GM18909 (cell line): Measurements from ENCODE around the gene ST13.
"Not testable (repeated sequence)": the region's sequence is repeated elsewhere in the genome, so short reads cannot be mapped to it uniquely, and the experiment has no call there.

Experiments
- ATAC-seq: cut with Tn5 transposase; IDR thresholded peaks from one replicate; pipeline ENCODE4 v1.9.1; 2021; ENCODE audit warnings: mild to moderate bottlenecking; ENCODE audit not compliant: unreplicated experiment, poor library complexity

Gene ST13

GRCh38 chr22:40845816-40846215, 10.6 kb downstream of the ST13 start:
- ATAC-seq, result not testable (repeated sequence)

GRCh38 chr22:40844951-40845350, 11.5 kb downstream of the ST13 start:
- no peak for ATAC-seq

- ATAC-seq, result no peak
Observed at GRCh38 chr22:40838486-40838885, 18.0 kb downstream of the ST13 start.

GRCh38 chr22:40834619-40835018, 21.8 kb downstream of the ST13 start:
- ATAC-seq, result no peak

GRCh38 chr22:40829131-40829530, 27.3 kb downstream of the ST13 start:
- ATAC-seq, result no peak

GRCh38 chr22:40826984-40827741, 29.3 kb downstream of the ST13 start:
- no peak for ATAC-seq

GRCh38 chr22:40826292-40826691, 30.1 kb downstream of the ST13 start:
- ATAC-seq, result not testable (repeated sequence)

- no peak for ATAC-seq
Observed at GRCh38 chr22:40823426-40823825, 33.0 kb downstream of the ST13 start.

- ATAC-seq, result no peak
Observed at GRCh38 chr22:40819599-40820140, 36.8 kb downstream of the ST13 start.

GRCh38 chr22:40818747-40819598, 37.5 kb downstream of the ST13 start, which contains the start of gene SLC25A17:
Gene SLC25A17, minus strand, starts transcription at chr22:40819346. Its CDS starts 98 bp downstream, at chr22:40819248.
- peak; percentile 69 for ATAC-seq

- peak; percentile 7 for ATAC-seq
Observed at GRCh38 chr22:40818192-40818746, 38.2 kb downstream of the ST13 start.

- ATAC-seq, result no peak
Observed at GRCh38 chr22:40817737-40818136, 38.7 kb downstream of the ST13 start.

GRCh38 chr22:40813912-40814315, 42.5 kb downstream of the ST13 start:
- ATAC-seq, result no peak

- no peak for ATAC-seq
Observed at GRCh38 chr22:40808018-40808841, 48.2 kb downstream of the ST13 start.

GRCh38 chr22:40806711-40807110, 49.7 kb downstream of the ST13 start:
- no peak for ATAC-seq

GRCh38 chr22:40805699-40806203, 50.7 kb downstream of the ST13 start:
- no peak for ATAC-seq

GRCh38 chr22:40805239-40805638, 51.2 kb downstream of the ST13 start:
- ATAC-seq, result no peak

- no peak for ATAC-seq
Observed at GRCh38 chr22:40803321-40803720, 53.1 kb downstream of the ST13 start.

- ATAC-seq, result no peak
Observed at GRCh38 chr22:40799008-40799407, 57.4 kb downstream of the ST13 start.

GRCh38 chr22:40797427-40797826, 59.0 kb downstream of the ST13 start:
- no peak for ATAC-seq
